Measurements from ENCODE around the gene MSH3. TPM values are rescaled to one million over a fixed set of nuclear protein-coding genes. Genes with fewer than 3 reads are reported as not detected.
"Not testable (repeated sequence)": the region's sequence is repeated elsewhere in the genome, so short reads cannot be mapped to it uniquely, and the experiment has no call there.

The MSH3 gene
- polyA plus RNA-seq, 1 donor (not counting 4 experiments of a cell fraction or from before 2014, with no cell fraction given): 11.1 TPM

DNA sequence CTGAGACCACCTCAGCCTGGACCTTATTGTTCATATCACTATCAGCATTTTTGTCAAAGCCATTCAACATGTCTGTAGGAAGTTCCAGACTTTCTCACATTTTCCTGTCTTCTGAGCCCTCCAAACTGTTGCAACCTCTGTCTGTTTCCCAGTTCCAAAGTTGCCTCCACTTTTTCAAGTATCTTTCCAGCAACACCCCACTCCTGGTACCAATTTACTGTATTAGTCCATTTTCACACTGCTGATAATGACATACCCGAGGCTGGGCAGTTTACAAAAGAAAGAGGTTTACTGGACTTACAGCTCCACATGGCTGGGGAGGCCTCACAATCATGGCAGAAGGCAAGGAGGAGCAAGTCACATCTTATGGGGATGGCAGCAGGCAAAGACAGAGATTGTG, 195.7 kb downstream of the MSH3 start:
- not testable (repeated sequence) for H3K27me3 ChIP-seq (ENCODE audit: control insufficient read depth, extremely low read depth, insufficient read depth, low read length); FAIRE-seq

DNA sequence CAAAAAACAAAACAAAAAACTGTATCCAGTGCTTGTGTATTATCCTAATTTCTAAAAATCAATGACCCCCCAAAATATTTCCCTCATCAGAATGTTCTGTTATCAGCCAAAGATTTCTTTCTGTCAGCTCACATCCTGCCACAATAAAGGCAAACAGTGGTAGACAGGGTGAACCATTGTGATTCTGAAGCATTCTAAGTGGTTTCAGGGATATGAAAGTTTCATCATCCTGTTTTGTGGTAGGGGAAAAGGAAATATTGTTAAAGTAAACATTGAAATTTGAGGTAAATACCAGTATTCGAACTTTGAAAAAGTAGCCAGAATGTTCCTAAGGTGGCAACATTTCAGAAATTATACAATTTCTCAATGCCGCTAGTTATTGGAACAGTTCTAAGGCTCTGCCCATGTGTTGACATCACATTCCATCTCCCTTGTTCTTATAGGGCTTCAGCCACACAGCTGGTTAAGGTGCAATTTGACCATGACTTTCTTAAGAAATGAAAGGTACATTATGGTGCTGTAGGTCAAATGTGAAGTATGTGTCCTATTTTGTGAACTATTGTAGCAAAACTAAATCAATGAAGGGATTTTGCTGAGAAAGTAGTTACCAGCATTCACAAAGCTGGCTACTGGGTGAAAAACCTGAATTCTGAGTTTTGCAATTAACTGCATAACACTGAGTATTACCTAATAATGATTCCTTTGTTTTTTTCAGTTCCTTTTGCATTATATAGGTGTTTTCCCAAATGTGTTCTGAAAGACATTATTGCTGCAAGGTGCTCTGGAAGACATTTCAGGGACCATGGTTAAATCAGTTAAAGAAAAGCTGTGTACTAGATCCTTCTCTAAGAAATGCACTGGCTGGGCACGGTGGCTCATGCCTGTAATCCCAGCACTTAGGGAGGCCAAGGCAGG, 198.1 kb downstream of the MSH3 start:
- TF ChIP-seq, protein P1, sequence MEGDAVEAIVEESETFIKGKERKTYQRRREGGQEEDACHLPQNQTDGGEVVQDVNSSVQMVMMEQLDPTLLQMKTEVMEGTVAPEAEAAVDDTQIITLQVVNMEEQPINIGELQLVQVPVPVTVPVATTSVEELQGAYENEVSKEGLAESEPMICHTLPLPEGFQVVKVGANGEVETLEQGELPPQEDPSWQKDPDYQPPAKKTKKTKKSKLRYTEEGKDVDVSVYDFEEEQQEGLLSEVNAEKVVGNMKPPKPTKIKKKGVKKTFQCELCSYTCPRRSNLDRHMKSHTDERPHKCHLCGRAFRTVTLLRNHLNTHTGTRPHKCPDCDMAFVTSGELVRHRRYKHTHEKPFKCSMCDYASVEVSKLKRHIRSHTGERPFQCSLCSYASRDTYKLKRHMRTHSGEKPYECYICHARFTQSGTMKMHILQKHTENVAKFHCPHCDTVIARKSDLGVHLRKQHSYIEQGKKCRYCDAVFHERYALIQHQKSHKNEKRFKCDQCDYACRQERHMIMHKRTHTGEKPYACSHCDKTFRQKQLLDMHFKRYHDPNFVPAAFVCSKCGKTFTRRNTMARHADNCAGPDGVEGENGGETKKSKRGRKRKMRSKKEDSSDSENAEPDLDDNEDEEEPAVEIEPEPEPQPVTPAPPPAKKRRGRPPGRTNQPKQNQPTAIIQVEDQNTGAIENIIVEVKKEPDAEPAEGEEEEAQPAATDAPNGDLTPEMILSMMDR (optimal IDR thresholded peaks at IDR 0.05 in 1 of 3, IDR thresholded peaks at IDR 0.05 in 1 of 3, conservative IDR thresholded peaks at IDR 0.05 in 1 of 3; ENCODE audit: extremely low read depth in 1 of 3, insufficient read depth in 2 of 3, low read length in 3 of 3): no peak
- TF ChIP-seq EZH2 (IDR thresholded peaks at IDR 0.05; ENCODE audit: low read length): no peak
- no peak overlapping the region for H3K9ac ChIP-seq (ENCODE audit: control insufficient read depth, extremely low read depth, insufficient read depth, low read length)
- no peaks in the 10 kb centered on the region for H3K4me1 ChIP-seq (ENCODE audit: control insufficient read depth, extremely low read depth, insufficient read depth, low read length)
- H4K20me1 ChIP-seq (ENCODE audit: control insufficient read depth, extremely low read depth, insufficient read depth, low read length): no peaks in the 10 kb centered on the region
- no peak for FAIRE-seq
- peaks cover 2% of the 10 kb centered on the region for H3K9me3 ChIP-seq (ENCODE audit: control insufficient read depth, low read depth, low read length)
- dilution Hi-C loops (cut with MboI; ENCODE audit: extremely low pct_ligation_motif_present, low sequenced_read_pairs): no loop called here
- no peaks in the 10 kb centered on the region for H3K9me1 ChIP-seq (ENCODE audit: control insufficient read depth, extremely low read depth, insufficient read depth, low read length)
- H3K36me3 ChIP-seq (ENCODE audit: control insufficient read depth in 2 of 2, extremely low read depth in 1 of 2, insufficient read depth in 2 of 2, low read length in 2 of 2): no peaks in the 10 kb centered on the region
- no peak for DNase-seq (ENCODE audit: low read depth, low spot score)
- H3K27ac ChIP-seq (ENCODE audit: control insufficient read depth, insufficient read depth, low read length): no peak overlapping the region
- H3K4me3 ChIP-seq (ENCODE audit: control insufficient read depth in 2 of 3, extremely low read depth in 1 of 3, insufficient read depth in 2 of 3, low read depth in 1 of 3, low read length in 3 of 3): no peak overlapping the region
- no peak overlapping the region for H2AFZ ChIP-seq (ENCODE audit: control insufficient read depth, low read length)
- H3K4me2 ChIP-seq (ENCODE audit: control insufficient read depth, extremely low read depth, insufficient read depth, low read depth, low read length): no peak overlapping the region
- H3K27me3 ChIP-seq (ENCODE audit: control insufficient read depth, extremely low read depth, insufficient read depth, low read length): no peaks in the 10 kb centered on the region
- no peaks in the 10 kb centered on the region for H3K79me2 ChIP-seq (ENCODE audit: control insufficient read depth, insufficient read depth, low read length)

More for the DNA sequence above, 195.7 kb downstream of the MSH3 start:
- H3K9ac ChIP-seq (ENCODE audit: control insufficient read depth, extremely low read depth, insufficient read depth, low read length); dilution Hi-C loops (cut with MboI; ENCODE audit: extremely low pct_ligation_motif_present, low sequenced_read_pairs); H3K4me1 ChIP-seq (ENCODE audit: control insufficient read depth, extremely low read depth, insufficient read depth, low read length); H3K9me1 ChIP-seq (ENCODE audit: control insufficient read depth, extremely low read depth, insufficient read depth, low read length); H2AFZ ChIP-seq (ENCODE audit: control insufficient read depth, low read length); H3K9me3 ChIP-seq (ENCODE audit: control insufficient read depth, low read depth, low read length); H3K4me2 ChIP-seq (ENCODE audit: control insufficient read depth, extremely low read depth, insufficient read depth, low read depth, low read length); H3K4me3 ChIP-seq (ENCODE audit: control insufficient read depth in 2 of 3, extremely low read depth in 1 of 3, insufficient read depth in 2 of 3, low read depth in 1 of 3, low read length in 3 of 3); DNase-seq (ENCODE audit: low read depth, low spot score); H4K20me1 ChIP-seq (ENCODE audit: control insufficient read depth, extremely low read depth, insufficient read depth, low read length); H3K79me2 ChIP-seq (ENCODE audit: control insufficient read depth, insufficient read depth, low read length); H3K27ac ChIP-seq (ENCODE audit: control insufficient read depth, insufficient read depth, low read length); H3K36me3 ChIP-seq (ENCODE audit: control insufficient read depth in 2 of 2, extremely low read depth in 1 of 2, insufficient read depth in 2 of 2, low read length in 2 of 2): not testable (repeated sequence)

Measured in keratinocyte (primary cell).